Glomerular visceral epithelial cell (primary cell): Measurements from ENCODE around the gene TSR2.
"Not testable (repeated sequence)": the region's sequence is repeated elsewhere in the genome, so short reads cannot be mapped to it uniquely, and the experiment has no call there.

Experiments used
- DNase-seq: peaks from one replicate; pipeline ENCODE4 v3.0.0-alpha.2; 2016; ENCODE audit errors: extremely low spot score

TSR2 gene

DNA sequence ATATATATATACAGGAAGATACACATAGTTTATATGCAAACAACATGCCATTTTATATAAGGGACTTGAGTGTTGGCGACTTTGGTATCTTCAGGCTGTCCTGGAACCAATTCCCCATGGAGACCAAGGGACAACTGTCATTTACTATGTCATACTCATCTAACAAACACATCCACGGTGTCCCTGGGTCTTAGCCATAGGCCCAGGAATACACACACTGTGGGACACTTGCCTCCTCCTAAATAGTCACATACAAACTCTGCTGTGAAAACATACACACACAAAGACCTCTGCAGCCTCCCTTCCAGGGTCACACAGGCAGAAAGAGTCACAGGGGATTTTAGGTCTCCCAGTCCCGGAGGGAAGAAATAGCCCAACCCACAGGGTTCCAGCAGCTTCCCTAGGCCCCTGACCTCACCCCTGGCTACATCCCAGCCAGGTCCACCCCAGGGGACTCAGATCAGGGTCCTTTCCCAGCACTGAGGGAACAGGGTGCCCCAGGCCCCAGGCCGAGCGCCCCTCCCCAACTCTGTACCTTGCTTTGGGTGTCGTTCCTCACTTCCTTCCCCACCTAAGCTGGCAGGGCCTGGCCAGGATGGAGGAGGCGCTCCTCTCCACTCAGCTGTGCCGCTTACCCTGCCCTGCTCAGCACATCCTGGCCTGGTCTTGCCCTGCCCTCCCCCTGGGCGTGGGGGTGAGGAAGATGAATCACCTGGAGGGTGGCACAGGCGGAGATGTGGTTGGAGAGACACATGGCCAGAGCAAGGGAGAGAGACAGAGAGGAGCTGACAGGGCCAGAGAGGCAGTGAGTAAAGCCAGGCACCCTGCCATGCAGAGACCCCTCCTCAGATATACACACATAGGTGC is 34.0 kb downstream of the TSR2 start:
- DNase-seq: peak; percentile 78

DNA sequence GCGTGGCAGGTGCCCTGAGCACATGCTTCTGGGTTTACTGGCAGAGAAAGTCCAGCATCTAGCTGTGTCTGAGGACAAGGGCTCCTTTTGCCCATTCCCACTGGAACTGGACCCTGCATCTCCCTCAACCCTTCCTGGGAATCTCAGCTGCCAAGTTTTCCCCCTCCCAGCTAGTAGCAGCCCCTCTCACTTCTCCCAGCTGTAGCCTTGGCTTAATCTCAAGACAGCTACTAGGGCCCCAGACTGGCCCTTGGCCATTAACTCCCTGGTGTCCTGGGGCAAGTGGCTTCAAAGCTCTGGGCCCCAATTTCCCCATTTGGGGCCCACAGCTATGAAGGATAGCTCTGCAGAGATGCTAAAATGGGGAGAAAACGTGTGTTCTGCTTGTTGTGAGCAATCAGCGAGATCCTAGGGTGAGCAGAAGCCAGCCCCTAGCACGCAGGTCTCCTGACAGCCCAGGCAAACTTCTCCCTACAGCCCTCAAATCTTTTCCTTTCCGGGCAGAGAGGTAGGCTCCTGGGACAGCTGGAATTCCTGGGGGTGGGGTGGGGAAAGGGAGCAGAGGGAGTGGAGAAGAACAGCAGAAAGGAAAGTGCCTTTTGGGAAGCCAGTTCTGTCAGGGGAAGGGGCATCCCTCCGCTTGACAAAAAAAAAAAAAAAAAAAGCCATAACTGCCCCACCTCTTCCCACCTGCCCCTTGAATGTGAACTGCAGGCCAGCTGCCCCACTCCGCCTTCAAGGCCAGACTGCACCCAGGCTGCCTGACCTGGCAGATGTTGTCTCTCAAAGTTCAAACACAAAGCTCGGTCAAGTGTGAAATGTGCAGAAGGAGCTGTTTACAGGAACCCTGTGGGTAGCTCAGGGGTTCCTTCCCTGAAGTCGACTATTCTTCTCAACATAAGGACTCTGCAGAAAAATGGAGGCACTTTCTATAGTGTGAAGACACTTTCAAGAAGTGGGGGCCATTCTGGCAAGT is 39.2 kb downstream of the TSR2 start:
- peak; percentile 2 for DNase-seq

DNA sequence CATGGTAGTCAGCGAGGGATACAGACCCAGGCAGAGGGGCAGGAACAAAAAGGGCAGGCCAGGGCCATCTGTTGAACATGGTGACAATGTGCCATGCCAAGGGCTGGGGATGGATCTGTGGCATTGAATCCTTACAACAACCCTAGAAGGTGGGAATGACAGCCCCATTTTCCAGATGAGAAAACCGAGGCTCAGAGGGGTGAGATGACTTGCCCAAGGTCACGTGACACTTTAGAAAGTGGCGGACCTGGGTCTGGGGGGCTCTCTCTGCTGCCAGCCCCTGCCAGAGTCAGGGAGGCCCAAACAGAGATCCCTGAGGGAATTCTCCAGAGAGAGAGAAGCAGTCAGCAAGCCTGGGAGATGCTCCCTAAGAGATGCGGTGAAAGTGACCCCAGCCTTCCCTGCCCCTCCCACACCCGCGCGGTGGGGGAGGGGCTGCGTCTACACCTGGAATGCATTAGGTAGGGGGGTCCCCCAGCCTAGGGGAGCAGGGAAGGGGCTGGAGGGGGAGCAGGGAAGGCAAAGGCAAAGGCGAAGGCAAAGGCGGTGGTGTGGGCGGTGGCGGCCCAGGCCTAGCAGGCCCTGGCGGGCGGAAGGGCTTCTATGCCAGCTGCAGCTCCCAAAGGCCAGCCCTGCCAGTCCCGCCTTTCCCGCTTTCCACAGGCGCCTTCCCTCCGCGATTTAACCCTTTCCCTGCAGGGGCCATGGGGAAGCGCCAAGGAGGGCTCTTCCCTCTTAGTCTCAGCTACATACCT is 42.8 kb downstream of the TSR2 start:
- no peak for DNase-seq

DNA sequence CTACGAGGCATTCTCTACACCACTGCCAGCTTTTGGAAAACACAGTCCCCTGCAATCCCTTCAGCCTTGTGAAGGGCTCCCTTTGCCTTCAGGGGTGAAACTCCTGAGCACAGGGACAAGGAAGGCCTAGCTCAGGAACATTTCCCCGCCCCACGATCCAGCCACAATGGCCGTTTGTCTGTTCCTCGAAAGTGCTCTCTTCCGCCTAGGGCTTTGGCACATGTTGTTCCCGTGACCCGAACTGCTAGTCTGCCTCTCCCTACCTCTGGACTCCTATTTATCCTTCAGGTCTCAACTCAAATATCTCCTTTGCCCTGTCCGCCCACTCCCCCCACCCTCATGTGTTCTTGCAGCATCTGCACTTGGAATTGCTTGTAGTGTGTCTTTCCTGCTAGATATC is 43.7 kb downstream of the TSR2 start:
- DNase-seq: no peak

DNA sequence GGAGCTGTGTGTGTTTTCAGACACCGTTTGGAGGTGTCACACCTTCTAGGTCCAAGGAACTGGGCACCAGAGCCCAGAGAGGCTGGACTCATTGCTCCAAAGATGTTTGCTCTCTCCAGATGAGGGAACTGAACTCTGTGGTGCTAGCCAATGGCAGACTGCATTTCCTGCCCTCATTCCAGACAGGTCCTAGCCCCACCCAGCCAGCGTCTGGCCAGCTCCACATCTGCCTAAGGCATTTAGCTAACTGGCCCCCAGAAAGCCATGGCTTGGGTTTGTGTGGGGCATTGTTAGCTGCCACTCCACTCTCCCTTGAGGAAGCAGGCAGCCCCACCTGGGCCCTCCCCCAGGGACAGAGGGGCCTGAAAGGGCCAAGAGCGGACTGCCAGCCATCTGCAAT is 44.5 kb downstream of the TSR2 start:
- no peak for DNase-seq

DNA sequence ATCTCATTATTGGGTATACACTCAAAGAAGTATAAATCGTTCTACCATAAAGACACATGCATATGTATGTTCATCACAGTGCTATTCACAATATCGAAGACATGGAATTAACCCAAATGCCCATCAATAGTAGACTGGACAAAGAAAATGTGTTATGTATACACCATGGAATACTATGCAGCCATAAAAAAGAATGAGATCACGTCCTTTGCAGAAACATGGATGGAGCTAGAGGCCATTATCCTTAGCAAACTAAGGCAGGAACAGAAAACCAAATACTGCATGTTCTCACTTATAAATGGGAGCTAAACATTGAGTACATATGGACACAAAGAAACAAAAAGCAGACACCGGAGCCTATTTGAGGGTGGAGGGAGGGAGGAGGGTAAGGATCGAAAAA is 49.6 kb downstream of the TSR2 start:
- not testable (repeated sequence) for DNase-seq

DNA sequence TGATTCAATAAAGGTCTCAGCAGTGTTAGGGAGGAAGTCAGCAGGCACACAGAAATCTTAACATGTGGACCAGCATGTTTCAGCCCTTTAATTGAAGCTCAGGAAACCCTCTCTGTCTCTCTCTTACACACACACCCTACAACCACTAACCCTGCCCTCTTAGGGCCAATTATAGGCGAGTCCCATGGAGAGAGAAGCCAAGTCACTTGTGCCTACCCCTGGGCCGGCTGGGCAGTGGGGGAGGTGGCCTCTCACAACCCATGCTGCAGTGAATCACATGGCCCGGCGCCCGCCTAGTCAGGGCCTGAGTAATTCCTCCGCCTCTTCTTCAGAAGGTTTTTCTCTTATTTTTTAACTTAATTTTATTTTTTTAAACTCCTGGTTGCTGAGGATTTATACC is 52.1 kb downstream of the TSR2 start:
- peak; percentile 29 for DNase-seq

DNA sequence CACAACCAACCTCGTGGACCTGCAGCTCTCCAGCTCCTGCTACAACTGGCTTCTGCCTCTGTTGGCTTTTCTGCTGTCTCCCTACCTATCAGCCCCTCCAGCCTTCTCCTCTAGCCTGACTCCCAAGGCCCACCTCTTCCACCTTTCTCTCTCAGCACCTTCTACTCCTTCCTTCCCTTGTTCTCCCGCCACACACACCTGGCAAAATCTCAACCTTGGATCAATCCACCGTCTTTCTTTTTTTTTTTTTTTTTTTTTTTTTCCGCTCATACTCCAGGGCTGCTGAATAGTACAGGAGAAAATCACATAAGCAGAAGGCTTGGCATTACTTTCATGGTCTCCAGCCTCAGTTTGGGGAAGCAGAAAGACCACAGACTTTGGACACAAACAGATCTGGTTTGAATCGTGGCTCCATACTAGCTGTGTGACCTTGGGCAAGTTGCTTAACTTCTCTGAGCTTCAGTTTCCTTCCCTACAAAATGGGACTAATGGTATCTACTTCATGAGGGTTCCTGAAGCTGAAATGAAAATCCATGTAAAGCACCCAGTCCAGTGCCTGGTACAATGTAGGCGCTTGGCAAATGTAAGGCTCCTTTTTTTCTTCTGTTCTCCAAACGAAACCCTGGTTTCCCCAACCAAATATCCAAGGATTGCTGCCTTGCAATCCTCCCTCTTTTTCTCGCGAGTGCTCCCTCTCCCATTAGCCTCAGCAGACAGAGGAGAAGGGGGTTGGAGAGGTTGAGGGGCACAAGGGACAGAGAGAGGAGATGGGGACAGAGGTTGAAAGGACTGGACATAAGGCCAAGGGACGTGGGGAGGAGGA is 54.2 kb downstream of the TSR2 start:
- DNase-seq: no peak
